GM18502 (cell line): Measurements from ENCODE around the gene ACP2.
A peak's percentile ranks its signal among the peaks of the same experiment; 100 is the strongest.

Experiments used
- ATAC-seq: cut with Tn5 transposase; IDR thresholded peaks from one replicate; pipeline ENCODE4 v1.9.1; 2021; ENCODE audit warnings: mild to moderate bottlenecking; ENCODE audit not compliant: unreplicated experiment, poor library complexity

ACP2 gene

GRCh38 chr11:47269002-47269828 lies 20.6 kb upstream of the ACP2 start:
- ATAC-seq = peak; percentile 53

- no peak for ATAC-seq
These were observed 19.9 kb upstream of the ACP2 start for GRCh38 chr11:47268448-47269001.

GRCh38 chr11:47267876-47268275 lies 19.3 kb upstream of the ACP2 start:
- ATAC-seq = no peak

- ATAC-seq = no peak
These were observed 15.9 kb upstream of the ACP2 start for GRCh38 chr11:47264521-47264920.

DNA sequence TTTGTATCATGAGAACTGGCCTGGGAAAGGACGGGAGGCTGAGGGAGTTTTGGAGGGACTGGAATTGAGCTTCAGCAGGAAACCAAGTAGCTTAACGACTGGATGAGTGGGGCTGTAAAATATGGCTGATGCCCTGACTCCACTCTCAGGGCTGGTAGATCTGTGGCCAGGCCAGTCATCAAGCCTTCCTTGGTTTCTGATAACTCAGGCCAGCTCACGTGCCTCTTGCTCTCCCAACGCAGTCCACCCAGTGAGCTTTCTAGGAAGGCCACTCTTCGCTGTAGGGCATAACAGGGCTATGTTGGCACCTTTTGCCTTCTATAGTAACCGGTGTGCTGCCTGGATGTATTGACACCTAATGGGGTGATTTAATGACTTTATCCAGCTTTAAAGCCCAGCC lies 15.5 kb upstream of the ACP2 start:
- ATAC-seq = no peak

DNA sequence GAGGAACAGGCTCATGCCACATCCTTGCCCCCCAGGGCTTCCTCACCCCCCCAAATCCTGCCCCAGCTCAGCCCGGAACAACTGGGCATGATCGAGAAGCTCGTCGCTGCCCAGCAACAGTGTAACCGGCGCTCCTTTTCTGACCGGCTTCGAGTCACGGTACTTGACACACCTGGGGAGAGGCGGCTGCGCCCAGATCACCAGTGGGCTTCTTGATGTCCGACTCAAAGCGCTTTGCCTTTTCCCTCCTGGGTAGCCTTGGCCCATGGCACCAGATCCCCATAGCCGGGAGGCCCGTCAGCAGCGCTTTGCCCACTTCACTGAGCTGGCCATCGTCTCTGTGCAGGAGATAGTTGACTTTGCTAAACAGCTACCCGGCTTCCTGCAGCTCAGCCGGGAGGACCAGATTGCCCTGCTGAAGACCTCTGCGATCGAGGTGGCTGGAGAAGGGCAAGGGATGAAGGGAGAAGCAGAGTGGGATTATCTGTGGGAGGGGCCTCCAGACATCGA lies 12.7 kb upstream of the ACP2 start:
- ATAC-seq = no peak

DNA sequence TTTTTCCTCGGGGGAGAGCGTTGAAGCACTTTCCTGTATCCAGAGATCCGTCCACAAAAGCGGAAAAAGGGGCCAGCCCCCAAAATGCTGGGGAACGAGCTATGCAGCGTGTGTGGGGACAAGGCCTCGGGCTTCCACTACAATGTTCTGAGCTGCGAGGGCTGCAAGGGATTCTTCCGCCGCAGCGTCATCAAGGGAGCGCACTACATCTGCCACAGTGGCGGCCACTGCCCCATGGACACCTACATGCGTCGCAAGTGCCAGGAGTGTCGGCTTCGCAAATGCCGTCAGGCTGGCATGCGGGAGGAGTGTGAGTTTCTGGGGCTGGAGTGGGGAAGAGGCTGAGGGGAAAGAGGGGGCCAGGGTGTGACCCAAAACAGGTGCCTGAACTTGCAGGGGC lies 11.8 kb upstream of the ACP2 start:
- no peak for ATAC-seq

- peak; percentile 50 for ATAC-seq
These were observed 10.8 kb upstream of the ACP2 start for GRCh38 chr11:47259232-47259977.

DNA sequence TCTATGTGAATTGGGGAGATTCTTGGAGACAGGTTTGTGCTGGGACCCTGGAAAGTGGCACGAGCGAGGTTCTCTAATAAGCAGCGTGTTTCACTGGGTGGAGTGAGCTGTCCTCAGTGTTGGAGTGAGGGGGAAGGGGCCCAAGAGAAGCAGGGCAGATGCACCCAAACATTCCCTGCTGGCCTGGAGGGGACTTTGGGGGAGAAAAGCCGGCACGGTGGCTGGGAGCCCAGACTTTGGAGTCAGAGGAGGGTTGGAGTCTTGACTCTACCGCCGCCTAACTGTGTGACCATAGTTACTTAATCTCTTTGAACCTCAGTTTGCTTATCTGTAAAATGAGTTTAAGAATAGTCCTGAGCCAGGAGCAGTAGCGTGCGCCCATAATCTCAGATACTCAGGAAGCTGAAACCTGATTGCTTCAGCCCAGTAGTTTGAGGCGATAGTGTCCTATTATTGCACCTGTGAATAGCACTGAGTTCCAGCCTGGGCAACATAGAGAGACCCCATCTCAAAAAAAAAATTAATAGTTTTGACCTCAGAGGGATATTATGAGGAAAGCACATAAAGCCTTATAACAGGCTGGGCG lies 9.8 kb upstream of the ACP2 start:
- ATAC-seq = no peak

- no peak for ATAC-seq
These were observed 9.1 kb upstream of the ACP2 start, which contains the start of gene NR1H3 for GRCh38 chr11:47257517-47258316. TSS of gene NR1H3 (plus strand) at chr11:47257996. CDS start at chr11:47259217, 1,221 bp downstream.

DNA sequence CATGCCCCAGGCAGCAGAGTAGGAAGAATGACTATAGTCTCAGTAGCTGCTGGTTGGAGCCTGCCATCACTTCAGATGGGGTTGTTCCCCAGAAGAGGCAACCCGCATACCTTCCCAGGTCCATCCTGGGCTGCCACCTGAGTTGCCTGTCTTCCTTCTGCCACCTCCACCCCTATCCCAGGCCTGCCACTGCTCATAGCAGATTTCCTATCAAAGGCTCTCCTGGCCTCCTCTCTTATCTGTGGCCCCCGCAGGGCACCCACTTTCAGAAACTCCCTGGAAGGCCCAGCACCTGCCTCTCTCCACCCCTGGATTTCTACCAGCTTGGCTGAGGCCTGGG lies 8.5 kb upstream of the ACP2 start:
- ATAC-seq = no peak

GRCh38 chr11:47256374-47256773 lies 7.8 kb upstream of the ACP2 start:
- ATAC-seq = no peak

GRCh38 chr11:47254386-47254785 lies 5.8 kb upstream of the ACP2 start:
- no peak for ATAC-seq

- ATAC-seq = no peak
These were observed 5.0 kb upstream of the ACP2 start for GRCh38 chr11:47253660-47254059.

- ATAC-seq = no peak
These were observed 3.1 kb upstream of the ACP2 start for GRCh38 chr11:47251751-47252150.

- ATAC-seq = no peak
These were observed 733 bp upstream of the ACP2 start for GRCh38 chr11:47249378-47249715.

GRCh38 chr11:47248304-47248663 lies 330 bp downstream of the ACP2 start:
- ATAC-seq = peak; percentile 28

DNA sequence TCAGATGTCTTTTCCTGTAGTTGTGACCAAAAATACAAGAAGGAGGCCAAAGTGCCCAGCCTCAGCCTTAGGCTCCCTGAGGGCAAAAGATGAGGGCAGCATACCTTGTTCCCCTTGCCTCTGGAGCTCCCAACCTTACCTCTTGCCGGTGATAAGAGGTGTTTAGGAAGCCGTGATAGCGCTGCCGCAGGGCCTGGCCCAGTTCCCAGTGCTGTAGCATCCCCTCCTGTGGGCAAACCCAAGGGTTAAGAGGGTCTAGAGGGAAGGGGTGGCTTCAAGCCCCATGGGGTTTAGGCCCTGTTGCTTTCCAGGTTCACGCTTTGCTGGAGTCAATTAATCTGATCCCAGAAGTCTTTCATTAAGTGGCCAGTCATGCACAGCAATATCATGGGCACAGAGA lies 1.1 kb downstream of the ACP2 start:
- ATAC-seq = no peak

GRCh38 chr11:47245611-47246357 lies 2.8 kb downstream of the ACP2 start:
- no peak for ATAC-seq
